ENCODE measurements around the gene RPL5.

Gene RPL5

DNA sequence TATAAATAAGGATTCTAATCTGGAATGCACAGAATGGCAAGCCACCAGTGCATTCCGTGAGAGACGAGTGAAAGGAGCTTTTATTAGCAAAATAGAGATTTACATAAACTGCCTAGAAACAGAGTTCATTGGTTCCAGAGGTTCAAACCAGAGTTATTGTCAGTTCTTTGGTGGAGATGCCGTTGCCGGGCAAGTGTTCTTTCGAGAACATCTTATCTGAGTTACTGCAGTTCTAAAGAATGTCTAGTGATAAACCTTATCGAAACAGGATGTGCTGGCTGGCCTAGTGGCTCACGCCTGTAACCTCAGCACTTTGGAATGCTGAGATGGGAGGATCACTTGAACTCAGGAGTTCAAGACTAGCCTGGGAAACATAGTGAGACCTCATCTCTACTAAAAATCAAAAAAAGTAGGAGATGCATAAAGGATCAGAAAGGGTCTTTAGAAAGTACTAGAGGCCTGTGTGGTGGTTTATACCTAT is 27.1 kb upstream of the RPL5 start:
- TF ChIP-seq CTCF (IDR thresholded peaks at IDR 0.05) = no peak
- DNase-seq (ENCODE audit: low spot score) = peak; percentile 93
- peak overlapping the region; percentile 17 to 70 for H3K27ac ChIP-seq
- H3K4me3 ChIP-seq = no peak overlapping the region

DNA sequence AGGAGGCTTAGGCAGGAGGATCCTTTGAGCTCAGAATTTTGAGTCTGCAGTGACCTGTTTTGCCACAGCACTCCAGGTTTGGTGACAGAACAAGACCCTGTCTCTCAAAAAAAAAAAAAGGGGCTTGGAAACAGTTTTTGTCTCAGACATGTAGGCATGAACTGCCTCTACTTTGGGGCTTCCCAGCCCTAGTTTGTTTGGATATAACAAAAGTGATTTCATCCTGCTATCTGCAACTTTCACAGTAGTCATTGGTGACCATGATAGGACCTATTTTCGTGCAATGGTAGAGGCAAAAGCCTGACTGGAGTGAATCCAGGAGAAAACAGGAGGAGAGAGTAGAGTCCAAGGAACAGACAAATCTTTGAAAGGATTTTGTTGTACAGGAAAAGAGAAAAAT is 26.6 kb upstream of the RPL5 start:
- H3K27ac ChIP-seq = peak overlapping the region; percentile 17 to 70
- no peak for DNase-seq (ENCODE audit: low spot score)
- no peak for TF ChIP-seq CTCF (IDR thresholded peaks at IDR 0.05)
- H3K4me3 ChIP-seq = no peak overlapping the region

GRCh38 chr1:92808381-92808780 is 23.5 kb upstream of the RPL5 start:
- Histone ChIP-seq H3K4me3 (no peak overlapping the region), H3K27ac (no peak overlapping the region)
- DNase-seq (ENCODE audit: low spot score) = no peak
- TF ChIP-seq CTCF (IDR thresholded peaks at IDR 0.05) = no peak

DNA sequence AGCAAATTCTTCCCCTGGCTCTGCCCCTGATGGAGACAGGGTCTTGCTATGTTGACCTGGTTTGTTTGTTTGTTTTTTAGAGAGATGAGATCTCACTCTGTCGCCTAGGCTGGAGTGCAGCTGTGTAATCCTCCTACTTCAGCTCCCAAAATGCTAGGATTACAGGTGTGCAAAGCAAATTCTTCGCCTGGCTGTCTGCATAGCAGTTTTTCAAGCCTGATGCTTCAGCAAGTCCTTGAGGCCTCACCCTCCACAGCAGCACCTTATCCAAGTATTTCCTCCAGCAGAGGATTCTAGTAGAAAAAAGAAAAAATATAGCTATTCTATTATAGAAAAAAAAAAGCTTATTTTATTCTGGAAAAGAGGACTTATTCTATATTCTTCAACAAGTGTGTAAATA is 15.1 kb upstream of the RPL5 start:
- TF ChIP-seq CTCF (IDR thresholded peaks at IDR 0.05) = no peak

DNA sequence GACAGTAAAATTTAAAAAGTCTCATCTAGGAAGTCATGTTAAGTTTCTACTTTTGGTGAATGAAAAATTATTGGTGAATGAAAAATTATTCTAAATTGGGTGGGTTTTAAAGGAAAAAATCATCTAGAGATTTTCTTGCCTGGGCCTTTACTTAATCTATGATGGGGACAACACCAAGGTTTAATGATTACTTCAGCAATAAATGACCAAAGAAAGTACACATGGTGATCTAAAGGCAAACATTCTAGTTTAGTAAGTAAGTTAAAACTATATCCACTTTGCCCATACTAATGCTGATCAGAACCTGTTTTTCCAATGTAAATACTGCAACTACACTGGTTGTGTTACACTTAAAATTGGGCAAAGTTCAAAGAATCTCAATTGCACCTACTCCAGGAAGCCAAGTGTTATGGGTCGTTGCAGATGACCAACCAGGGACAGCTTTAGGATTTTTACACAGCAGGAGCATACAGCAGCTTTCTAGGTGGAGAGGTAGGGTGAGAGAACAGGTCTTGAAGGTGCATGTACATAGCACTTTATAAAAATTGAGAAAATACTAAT is 14.6 kb upstream of the RPL5 start:
- no peak for TF ChIP-seq CTCF (IDR thresholded peaks at IDR 0.05)
- no peak overlapping the region for H3K4me3 ChIP-seq
- no peak for DNase-seq (ENCODE audit: low spot score)
- no peak overlapping the region for H3K27ac ChIP-seq

More for the DNA sequence above, 15.1 kb upstream of the RPL5 start:
- Histone ChIP-seq H3K27ac (no peak overlapping the region), H3K4me3 (no peak overlapping the region)
- DNase-seq (ENCODE audit: low spot score) = no peak

DNA sequence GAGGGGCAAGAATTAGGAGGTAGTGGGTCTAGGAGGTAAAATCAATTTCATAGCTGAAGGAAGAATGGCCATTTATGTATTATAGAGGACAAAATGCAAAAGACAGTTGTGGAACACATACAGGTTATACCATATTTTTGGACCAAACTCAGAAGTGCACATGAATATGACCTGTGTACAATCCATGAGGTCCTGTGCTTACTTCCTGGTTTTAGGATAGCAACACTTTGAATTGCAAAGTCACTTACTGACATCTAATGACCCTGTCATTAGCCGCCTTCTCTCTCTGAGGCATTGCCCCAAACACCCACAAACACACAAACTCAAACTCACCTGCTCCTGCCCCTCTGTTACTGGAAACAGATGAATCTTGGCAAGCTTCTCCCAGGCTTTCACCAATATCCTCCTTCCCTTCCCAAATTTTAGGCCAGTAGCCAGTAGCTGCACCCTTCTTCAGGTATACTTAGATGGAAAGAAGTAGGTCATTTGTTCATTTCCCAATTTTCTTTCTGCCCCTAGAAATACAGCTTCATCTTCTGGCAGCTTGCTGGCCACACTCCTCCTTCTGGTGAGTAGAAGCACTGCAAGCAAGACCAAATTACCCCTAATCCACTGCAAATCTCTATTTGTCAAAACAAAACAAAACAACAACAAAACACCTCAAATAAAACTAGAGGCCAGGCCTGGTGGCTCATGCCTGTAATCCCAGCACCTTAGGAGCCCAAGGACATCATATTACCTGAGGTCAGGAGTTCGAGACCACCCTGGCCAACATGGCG is 13.7 kb upstream of the RPL5 start:
- peak; percentile 41 for TF ChIP-seq CTCF (IDR thresholded peaks at IDR 0.05)
- Histone ChIP-seq H3K4me3 (no peak overlapping the region), H3K27ac (no peak overlapping the region)
- no peak for DNase-seq (ENCODE audit: low spot score)

DNA sequence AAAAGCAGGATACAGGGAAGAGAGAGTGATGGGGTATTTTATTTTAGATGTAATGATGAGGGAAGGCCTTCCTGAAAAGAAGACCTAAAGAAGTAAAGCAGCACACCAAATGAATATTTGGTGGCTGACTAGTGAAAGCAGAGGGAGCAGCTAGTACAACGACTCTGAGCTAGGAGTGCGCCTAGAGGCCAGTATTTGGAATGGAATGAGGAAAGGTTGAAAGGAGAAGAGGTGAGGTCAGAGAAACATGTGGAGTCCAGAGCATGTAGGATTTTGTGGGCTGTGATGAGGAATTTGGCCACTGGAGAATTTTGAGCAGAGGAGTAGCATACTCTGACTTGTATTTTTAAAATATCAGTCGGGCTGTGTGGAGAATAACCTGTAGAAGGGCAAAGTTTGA is 11.8 kb upstream of the RPL5 start:
- H3K27ac ChIP-seq = no peak overlapping the region
- H3K4me3 ChIP-seq = no peak overlapping the region
- TF ChIP-seq CTCF (IDR thresholded peaks at IDR 0.05) = no peak
- DNase-seq (ENCODE audit: low spot score) = no peak
